Pancreas (tissue), 10 donors: ENCODE measurements around the gene XRCC3. TPM values are rescaled to one million over a fixed set of nuclear protein-coding genes. Genes with fewer than 3 reads are reported as not detected.
"Not testable (repeated sequence)": the region's sequence is repeated elsewhere in the genome, so short reads cannot be mapped to it uniquely, and the experiment has no call there.

ENCODE experiments used
- ATAC-seq, 4 donors: fragments of 200-7000 bp; cut with Tn5 transposase; one replicate each; pipeline versions ENCODE4 v1.8.0 to v1.9.1; 2020; ENCODE audit warnings: mild to moderate bottlenecking in 4 of 4, moderate library complexity in 4 of 4
- DNase-seq, 6 donors: peaks; one replicate each; pipeline ENCODE4 v3.0.0-alpha.2; 2020
- FAIRE-seq: peaks from 2 replicates; lab custom pipeline; 2012; peaks lifted over from hg19 to GRCh38; lab: Jason Lieb, UNC
- H3K27ac ChIP-seq, 4 donors: fragments of 200-600 bp; sonication (generic); 1 replicate in 3 of 4; 2 replicates in 1 of 4; pipeline versions ENCODE4 v1.5.0 to v1.8.0; 2020
- H3K27me3 ChIP-seq, 4 donors: fragments of 200-600 bp; one replicate each; pipeline ENCODE4 v1.8.0; 2021
- H3K36me3 ChIP-seq, 3 donors: fragments of 200-600 bp; sonication (generic) in 1 of 3; one replicate each; pipeline versions ENCODE4 v1.5.0 to v1.8.0; 2020 to 2021
- H3K4me1 ChIP-seq, 3 donors: fragments of 200-600 bp; one replicate each; pipeline ENCODE4 v1.8.0; 2021
- H3K4me3 ChIP-seq, 4 donors: fragments of 200-600 bp; sonication (generic) in 2 of 4; one replicate each; pipeline versions ENCODE4 v1.5.0 to v1.8.0; 2020 to 2021
- H3K9me3 ChIP-seq, 4 donors: fragments of 200-600 bp; one replicate each; pipeline ENCODE4 v1.8.0; 2021
- WGBS, 2 donors: extraction: QIAGEN DNeasy Blood & Tissue Kit; methylation state at CpG; one replicate each; pipeline ENCODE4 v1.1.7; 2013; 5-methylcytosine and 5-hydroxymethylcytosine counted together
- intact Hi-C, 3 donors: fragments of 100-400 bp; cut with DNase I; formaldehyde crosslinking; loops; one replicate each; pipeline versions ENCODE4 v1.11.1 to v1.14.2; 2022
- polyA plus RNA-seq, 2 donors: library from polyadenylated mRNA; stranded (reverse); fragments of 200-250 nt; gene quantifications; one replicate each; pipeline ENCODE4 v1.2.3, GENCODE V29; 2013
- total RNA-seq, 6 donors: library from RNA; stranded (reverse); fragmentation: NEBNext Ultra II Directional in 4 of 6; extraction: Animal tissue kit (Norgen Biotek cat#: 25700) in 4 of 6; gene quantifications; one replicate each; pipeline versions ENCODE4 v1.2.1 to v1.2.4, GENCODE V29; 2021 to 2023
- TF ChIP-seq, protein P1 (sequence below), 4 donors: fragments of 200-600 bp; sonication (generic) in 3 of 4; IDR thresholded peaks; one replicate each; pipeline versions ENCODE4 v1.5.0 to v1.8.0; 2021; ENCODE audit warnings: antibody characterized with exemption in 4 of 4
- donor health status: healthy with polysubstance abuse.
- donor health status: DM: no; HTN: no; CAD: no; lungs with moderate emphysema.
- donor health status: DM: no; HTN: no; CAD: no.
- donor health status: control.
- donor health status: control.
- donor health status: Bipolar disorder and iron deficiency.
- donor health status: DM: yes; HTN: yes; CAD: no.
- donor health status: DM: no; HTN: no; CAD: no.
- donor health status: DM: no; HTN: no; CAD: no.
- donor health status: DM: yes; HTN: yes; CAD: no.

The XRCC3 gene
- total and polyA plus RNA-seq, 8 donors = 1.7 to 5.2 (median 3.0) TPM

- H3K4me1 ChIP-seq = no peaks in the 10 kb centered on the region
- WGBS, 2 donors = 92 to 100% methylated on average over 1 of the region's 1 CpG
- FAIRE-seq = no peak
- no peaks in the 10 kb centered on the region for H3K27me3 ChIP-seq
- TF ChIP-seq, protein P1, sequence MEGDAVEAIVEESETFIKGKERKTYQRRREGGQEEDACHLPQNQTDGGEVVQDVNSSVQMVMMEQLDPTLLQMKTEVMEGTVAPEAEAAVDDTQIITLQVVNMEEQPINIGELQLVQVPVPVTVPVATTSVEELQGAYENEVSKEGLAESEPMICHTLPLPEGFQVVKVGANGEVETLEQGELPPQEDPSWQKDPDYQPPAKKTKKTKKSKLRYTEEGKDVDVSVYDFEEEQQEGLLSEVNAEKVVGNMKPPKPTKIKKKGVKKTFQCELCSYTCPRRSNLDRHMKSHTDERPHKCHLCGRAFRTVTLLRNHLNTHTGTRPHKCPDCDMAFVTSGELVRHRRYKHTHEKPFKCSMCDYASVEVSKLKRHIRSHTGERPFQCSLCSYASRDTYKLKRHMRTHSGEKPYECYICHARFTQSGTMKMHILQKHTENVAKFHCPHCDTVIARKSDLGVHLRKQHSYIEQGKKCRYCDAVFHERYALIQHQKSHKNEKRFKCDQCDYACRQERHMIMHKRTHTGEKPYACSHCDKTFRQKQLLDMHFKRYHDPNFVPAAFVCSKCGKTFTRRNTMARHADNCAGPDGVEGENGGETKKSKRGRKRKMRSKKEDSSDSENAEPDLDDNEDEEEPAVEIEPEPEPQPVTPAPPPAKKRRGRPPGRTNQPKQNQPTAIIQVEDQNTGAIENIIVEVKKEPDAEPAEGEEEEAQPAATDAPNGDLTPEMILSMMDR (IDR thresholded peaks at IDR 0.05) = no peak
- ATAC-seq = no peak
- H3K27ac ChIP-seq = no peak overlapping the region
- no peaks in the 10 kb centered on the region for H3K9me3 ChIP-seq
- H3K4me3 ChIP-seq = no peak overlapping the region
- no peak for DNase-seq
- peaks cover 3 to 49% (median 10%) of the 10 kb centered on the region in 3 donors for H3K36me3 ChIP-seq
- intact Hi-C loops = no loop called here
Measured at GRCh38 chr14:103656756-103657133, 58.5 kb downstream of the XRCC3 start.

DNA sequence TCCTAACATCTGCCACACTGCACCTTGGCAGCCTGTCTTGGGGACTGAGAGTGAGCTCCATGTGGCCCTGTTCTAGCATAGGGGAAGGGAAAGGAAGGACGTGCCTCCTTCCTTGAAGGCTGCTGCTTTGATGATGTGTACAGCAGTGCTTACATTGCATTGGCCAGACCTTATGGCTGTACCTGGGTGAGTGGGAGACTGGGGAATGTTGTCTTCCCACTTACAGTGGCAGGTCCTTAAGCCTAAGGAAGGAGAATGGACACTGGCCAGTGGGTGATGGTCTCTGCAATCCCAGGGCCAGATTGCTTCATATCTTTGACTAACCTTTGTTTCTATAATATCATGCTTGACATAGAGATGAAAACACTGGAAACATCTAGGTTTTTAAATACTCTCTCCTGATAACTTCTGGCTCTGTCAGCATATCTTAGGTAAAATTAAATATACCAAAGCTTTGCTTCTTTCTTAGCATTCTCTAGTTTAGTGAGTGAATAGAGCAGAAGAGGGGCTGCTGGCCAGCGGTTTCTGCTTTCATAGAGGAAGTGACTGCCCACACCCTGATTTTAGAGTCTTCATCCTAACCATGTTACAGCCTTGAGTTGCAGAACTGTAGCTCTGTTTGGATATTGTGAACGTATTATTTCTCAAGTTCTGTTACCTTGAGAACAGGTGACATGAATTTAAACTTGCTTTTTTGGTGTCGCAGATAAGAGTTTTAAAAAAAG lies 59.1 kb downstream of the XRCC3 start:
- ATAC-seq (no peak), FAIRE-seq (no peak), DNase-seq (no peak)
- intact Hi-C loops = no loop called here
- no peak overlapping the region for H3K27ac ChIP-seq
- H3K36me3 ChIP-seq = peaks cover 3 to 49% (median 10%) of the 10 kb centered on the region in 3 donors
- H3K27me3 ChIP-seq = no peaks in the 10 kb centered on the region
- no peaks in the 10 kb centered on the region for H3K4me1 ChIP-seq
- H3K4me3 ChIP-seq = no peak overlapping the region
- TF ChIP-seq, protein P1 (IDR thresholded peaks at IDR 0.05) = no peak
- 71 to 72% methylated on average over 4 of the region's 4 CpGs for WGBS, 2 donors
- H3K9me3 ChIP-seq = no peaks in the 10 kb centered on the region

DNA sequence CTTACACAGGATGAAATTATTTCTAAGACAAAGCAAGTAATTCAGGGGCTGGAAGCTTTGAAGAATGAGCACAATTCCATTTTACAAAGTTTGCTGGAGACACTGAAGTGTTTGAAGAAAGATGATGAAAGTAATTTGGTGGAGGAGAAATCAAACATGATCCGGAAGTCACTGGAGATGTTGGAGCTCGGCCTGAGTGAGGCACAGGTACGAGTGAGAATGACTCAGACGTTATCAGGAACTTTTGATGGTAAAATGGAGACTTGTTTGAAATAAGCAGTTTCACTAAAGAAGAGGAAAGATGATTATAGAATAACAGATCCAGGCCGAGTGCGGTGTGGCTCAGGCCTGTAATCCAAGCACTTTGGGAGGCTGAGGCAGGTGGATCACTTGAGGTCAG lies 60.6 kb downstream of the XRCC3 start:
- ATAC-seq = no peak
- Histone ChIP-seq H3K4me3 (no peak overlapping the region), H3K27me3 (no peaks in the 10 kb centered on the region), H3K27ac (peak overlapping the region in 1 of 4 donors; percentile 46), H3K36me3 (peaks cover 3 to 42% (median 10%) of the 10 kb centered on the region in 3 donors), H3K9me3 (no peaks in the 10 kb centered on the region), H3K4me1 (no peaks in the 10 kb centered on the region)
- 79% methylated on average over 6 of the region's 6 CpGs for WGBS, 2 donors
- DNase-seq = no peak
- FAIRE-seq = no peak
- intact Hi-C loops = no loop called here
- TF ChIP-seq, protein P1 (IDR thresholded peaks at IDR 0.05) = no peak

DNA sequence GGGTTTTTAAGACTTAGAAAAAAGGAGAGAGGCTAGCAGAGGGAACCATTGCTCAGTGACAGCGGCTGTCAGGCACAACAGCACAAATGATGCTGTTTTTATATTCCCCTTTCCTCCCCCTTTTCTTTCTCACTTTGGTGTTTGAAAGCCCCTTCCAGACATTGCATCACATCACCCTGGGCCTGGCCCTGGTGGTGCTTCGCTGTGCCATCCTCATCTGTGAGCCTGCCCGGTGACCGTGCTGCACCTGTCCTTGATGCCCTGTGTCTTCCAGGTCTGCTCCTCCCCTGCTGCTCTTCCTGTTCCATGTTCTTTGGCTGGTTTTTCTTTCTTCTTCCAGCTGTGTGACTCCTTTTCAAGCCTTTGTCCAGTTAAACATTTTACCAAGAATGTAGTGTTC lies 61.4 kb downstream of the XRCC3 start:
- peak in 1 of 4 donors; percentile 26 for ATAC-seq
- no peaks in the 10 kb centered on the region for H3K9me3 ChIP-seq
- H3K36me3 ChIP-seq = peaks cover 3 to 34% (median 10%) of the 10 kb centered on the region in 3 donors
- H3K4me1 ChIP-seq = no peaks in the 10 kb centered on the region
- no peak for FAIRE-seq
- H3K27me3 ChIP-seq = no peaks in the 10 kb centered on the region
- no peak overlapping the region for H3K4me3 ChIP-seq
- TF ChIP-seq, protein P1 (IDR thresholded peaks at IDR 0.05) = no peak
- intact Hi-C loops = no loop called here
- 70 to 78% methylated on average over 4 of the region's 4 CpGs for WGBS, 2 donors
- H3K27ac ChIP-seq = peak overlapping the region in 1 of 4 donors; percentile 22
- no peak for DNase-seq

GRCh38 chr14:103653336-103653735 lies 61.9 kb downstream of the XRCC3 start:
- WGBS, 2 donors = 53 to 62% methylated on average over 10 of the region's 10 CpGs
- H3K9me3 ChIP-seq, intact Hi-C loops, H3K4me3 ChIP-seq, DNase-seq, H3K27me3 ChIP-seq, H3K4me1 ChIP-seq, FAIRE-seq: not testable (repeated sequence)
- Histone ChIP-seq H3K27ac (peak overlapping the region in 1 of 4 donors; percentile 22), H3K36me3 (peaks cover 3 to 29% (median 10%) of the 10 kb centered on the region in 3 donors)
- ATAC-seq = peak in 1 of 4 donors; percentile 19
